GM12891 (cell line): ENCODE results near the gene NISCH.

ENCODE experiments used
- POLR2A ChIP-seq: IDR thresholded peaks from 2 replicates; pipeline ENCODE4 v1.6.1; 2011; ENCODE audit warnings: low read depth, low read length, control low read depth
- TAF1 ChIP-seq: IDR thresholded peaks from 2 replicates; pipeline ENCODE4 v1.6.1; 2011; ENCODE audit warnings: low read depth, low read length, control low read depth

DNA sequence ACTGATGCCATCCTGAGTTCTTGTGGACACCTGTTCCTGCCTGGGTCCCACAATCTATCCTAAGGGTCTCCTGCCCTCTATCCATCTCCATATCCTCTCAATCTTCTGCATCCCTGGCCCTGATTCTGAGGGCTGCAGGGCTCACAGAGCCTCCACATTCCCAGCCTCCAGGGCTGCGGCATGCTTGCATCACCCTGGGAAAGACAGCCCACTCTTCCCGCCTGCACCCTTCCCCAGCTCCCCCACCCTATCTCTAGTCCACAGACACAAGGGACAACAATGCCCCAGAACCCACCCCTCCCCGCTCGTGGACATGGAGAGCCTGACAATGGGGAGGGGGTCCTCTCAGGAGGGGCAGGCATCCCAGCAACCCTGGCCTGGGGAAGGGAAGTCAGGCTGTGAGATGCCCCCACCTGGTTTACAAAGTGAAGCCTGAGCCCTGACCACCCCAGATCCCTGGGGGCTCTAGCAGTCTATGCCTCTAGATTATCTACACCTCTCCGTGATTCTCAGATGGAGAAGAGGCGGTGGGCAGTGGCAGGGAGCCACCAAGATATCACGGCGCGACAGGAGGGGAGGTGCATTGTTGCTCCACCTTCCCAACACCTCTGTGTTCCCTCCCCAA, 20.8 kb upstream of the NISCH start:
- TF ChIP-seq TAF1 (no peak), POLR2A (no peak)
